Activated CD8-positive, alpha-beta memory T cell treated with anti-CD3 and anti-CD28 coated beads, Interleukin-2, amount 50 U/mL, for 1 hour (primary cell): ENCODE measurements around the gene ABI3.

Experiments used
- DNase-seq: peaks from one replicate; pipeline ENCODE4 v3.0.0-alpha.2; 2020; ENCODE audit errors: extremely low read depth

The ABI3 gene

DNA sequence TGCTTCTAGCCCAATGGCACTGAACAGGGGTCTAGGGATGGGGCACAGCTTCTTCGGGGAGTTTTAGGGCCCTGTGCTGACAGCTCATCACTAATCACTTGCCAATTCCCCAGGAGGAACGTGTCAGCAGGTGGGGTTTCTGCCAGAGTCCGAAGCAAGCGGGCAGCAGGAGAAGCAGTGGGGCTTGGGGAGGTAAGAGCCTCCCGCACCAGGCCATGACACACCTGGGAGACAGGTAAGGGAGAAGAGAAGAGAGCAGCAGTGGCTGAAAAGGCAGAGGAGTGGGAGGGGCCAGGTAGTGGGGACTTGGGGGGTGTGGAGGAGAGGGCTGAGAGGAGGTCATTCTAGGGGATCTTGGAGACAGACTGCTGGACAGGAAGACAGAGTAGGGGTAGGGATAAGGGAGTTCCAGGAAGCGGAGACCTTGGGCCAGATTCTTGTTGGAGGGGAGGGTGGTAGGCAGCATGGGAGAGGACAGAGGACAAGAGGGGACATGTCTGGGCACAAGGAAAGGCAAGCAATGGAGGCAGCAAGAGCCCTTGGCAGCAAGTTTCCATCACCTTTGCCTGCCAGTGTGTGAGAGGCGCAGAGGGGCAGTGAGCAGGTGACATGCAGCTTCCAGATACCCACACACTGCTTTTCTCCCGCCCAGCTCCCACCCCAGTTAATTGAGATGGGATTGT lies 15.2 kb downstream of the ABI3 start:
- DNase-seq: no peak

DNA sequence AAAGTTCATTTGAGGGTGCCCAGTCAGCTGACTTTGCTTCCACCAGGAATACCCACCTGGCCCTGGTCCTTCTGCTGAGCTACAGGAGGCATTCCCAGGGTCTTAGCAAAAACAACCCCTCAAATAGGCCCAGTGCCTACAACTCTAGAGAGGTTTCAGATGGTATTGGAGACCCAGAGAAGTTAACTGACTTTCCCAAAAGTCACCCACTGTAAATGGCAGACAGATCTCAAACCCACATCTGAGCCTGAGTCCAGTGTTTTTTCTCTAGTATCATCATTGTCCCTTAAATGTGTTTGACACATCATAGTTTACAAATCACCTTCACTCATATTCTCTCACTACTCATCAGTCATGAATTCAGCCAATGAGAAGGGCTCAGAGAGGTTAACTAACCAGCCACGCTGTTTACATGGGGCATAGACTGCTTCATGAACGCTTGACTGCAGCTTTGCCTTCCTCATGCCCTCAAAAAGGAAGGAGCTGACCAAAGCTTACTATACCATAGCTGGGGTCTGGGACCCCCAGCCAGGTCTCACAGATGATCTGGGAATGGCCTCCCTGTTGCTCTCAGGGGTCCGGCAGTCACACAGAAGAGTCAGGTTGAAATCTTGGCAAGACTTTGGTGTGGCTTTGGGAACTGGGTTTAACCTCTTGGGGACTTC lies 16.4 kb downstream of the ABI3 start:
- DNase-seq: no peak

DNA sequence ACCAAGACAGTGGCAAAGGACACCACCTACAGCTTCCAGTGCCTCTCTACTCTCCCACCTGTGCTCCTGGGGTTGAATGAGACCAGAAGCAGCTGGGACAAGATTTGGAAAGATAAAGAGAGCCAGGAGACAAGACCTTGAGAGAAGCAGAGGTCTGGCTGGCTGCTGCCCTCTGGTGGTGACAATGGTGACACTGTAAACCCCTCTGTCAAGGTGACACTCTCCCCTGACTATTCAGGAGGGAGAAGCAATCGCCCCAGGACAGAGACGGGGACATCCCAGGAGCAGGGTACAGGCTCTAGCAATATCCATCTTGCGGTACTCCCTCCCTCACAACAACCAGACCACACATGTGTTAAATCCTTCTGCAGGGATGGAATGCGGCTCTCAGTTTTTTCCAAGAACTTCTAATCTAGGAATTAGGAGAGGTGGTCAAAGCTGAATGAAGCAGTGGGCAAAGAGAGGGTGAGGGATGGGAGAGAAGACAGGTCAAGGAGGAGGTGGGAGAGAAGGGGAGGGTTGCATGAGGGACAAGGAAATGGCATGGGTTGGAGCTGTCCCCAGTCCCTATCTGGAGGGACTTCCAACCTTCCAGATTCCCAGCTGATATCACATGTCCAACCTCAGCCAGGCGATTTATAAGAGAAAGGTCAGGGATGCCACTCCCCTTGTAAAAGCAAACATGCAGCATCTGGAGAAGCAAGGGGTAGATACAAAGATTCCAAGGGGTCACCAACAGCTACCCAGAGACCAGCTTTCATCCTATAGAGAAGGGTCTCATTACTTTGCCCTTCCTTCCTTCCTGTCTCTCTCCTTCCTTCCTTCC lies 17.1 kb downstream of the ABI3 start:
- DNase-seq: no peak

DNA sequence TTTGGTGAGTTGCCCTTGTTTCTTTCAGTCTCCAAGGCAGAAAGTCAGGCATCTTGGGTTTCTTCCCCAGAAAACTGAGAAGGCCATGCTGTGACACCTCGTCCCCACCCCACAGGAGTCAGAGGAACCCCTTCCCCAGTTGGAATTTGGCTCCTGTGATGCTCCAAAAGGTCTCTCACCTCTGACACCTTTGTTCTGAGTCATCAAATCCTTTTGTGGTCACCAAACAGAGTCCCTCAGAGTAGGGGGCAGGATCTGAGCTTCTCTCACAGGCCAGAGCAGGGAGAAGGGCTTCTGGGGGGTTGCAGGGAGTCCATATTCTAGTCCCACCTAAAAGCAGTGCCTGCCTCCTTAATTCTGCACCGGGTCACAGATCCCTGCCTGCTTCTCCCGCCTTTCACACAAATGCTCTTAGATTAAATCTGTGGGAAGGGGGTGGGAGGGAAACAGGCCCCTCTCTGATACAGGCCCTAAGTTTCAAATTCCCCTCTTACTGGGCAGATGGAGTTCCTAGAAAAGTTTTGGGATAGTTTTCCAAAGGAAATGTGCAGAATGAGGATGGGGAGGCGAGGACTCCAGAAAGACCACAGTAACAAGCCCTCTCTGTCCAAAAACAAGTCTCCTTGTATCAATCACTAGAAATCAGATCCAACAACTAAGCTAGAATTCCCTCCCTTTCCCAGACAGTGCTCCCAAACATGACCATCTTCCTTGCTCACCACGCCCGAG lies 18.7 kb downstream of the ABI3 start:
- DNase-seq: no peak

GRCh38 chr17:49229805-49230600 lies 19.5 kb downstream of the ABI3 start:
- DNase-seq: no peak

GRCh38 chr17:49230636-49231562 lies 20.4 kb downstream of the ABI3 start, which contains the start of gene PHOSPHO1:
TSS of gene PHOSPHO1 (minus strand) at chr17:49230787. CDS start at chr17:49226691, 4,096 bp downstream.
- no peak for DNase-seq

DNA sequence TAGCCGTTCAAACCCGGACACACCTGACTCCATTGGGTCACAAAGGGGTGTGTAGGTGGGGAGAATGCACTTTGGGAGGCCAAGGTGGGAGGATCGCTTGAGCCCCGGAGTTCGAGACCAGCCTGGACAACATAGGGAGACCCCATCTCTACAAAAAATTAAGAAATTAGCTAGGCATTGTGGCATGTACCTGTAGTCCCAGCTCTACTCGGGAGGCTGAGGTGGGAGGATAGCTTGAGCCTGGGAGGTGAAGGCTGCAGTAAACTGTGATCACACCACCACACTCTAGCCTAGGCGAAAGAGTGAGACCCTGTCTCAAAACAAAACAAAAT lies 21.0 kb downstream of the ABI3 start:
- DNase-seq: no peak

- DNase-seq: no peak
Measured at GRCh38 chr17:49234509-49235080, 24.1 kb downstream of the ABI3 start.

- DNase-seq: no peak
Measured at GRCh38 chr17:49235896-49236295, 25.4 kb downstream of the ABI3 start.

GRCh38 chr17:49239963-49240362 lies 29.5 kb downstream of the ABI3 start:
- no peak for DNase-seq

DNA sequence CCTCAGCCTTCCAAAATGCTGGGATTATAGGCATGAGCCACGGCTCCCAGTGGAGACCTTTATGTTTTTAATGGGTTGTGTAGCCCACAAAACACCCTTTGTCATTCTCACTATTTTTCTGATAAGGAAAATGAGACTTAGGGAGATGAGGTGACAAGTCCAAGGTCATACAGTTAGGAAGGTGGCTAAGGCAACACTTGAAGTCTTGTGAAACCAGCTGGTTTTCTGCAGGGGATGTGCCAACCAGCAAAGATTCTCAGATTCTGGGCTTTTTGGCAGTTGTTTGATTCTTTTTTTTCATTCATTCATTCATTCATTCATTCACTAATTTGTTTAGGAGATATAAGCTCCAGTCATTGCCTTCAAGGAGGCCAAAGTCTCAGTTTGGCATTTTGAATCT lies 30.1 kb downstream of the ABI3 start:
- DNase-seq: no peak

- DNase-seq: no peak
Measured at GRCh38 chr17:49241040-49241439, 30.5 kb downstream of the ABI3 start.

GRCh38 chr17:49241692-49242397 lies 31.3 kb downstream of the ABI3 start:
- DNase-seq: no peak

DNA sequence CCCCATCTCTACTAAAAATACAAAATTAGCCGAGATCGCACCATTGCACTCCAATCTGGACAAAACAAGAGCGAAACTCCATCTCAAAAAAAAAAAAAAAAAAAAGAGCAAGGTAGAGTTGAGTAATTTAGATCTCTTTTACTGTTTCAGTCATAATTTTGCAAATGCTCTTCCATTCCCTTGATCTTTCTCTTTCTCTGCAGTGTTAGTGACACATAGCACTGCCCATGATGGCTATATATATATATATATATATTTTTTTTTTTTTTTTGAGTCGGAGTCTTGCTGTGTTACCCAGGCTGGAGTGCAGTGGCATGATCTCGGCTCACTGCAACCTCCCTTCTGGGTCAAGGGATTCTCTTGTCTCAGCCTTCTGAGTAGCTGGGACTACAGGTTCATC lies 32.3 kb downstream of the ABI3 start:
- DNase-seq: no peak

DNA sequence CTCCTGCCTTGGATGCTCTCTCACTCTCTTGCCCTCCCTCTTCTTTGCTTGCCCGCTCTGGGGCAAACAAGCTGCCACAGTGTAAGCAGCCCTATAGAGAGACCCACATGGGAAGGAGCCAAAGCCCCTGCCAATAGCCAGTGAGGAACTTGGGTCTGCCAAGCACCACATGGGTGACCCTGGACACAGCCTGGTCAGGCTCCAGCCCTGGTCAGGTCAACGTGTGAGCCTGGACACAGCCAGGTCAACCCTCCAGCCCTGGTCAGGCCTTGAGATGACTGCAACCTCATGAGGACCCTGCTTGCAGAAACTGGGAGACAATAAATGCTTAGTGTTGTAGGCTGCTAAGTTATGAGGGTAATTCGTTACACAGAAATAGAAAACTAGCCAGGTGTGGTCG lies 34.3 kb downstream of the ABI3 start:
- no peak for DNase-seq

DNA sequence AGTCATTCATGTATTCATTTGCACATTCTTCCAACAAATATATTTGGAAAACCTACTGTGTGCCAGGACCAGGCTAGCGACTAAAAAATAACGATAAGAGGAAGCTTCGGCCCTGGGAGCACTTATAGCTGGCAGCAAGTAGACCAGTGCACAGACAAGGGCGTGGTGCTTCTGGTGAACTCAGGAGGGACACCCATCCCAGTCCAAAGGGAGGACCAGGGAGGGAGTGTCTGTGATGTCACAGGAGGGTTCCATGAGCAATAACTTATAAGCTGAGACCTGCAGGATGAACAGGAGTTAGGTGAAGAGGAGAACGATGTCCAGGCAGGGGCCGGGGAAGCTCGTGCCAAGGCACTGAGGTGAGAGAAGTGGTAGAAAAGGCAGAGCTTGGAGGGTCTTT lies 37.4 kb downstream of the ABI3 start:
- DNase-seq: no peak

GRCh38 chr17:49249292-49249794 lies 38.8 kb downstream of the ABI3 start:
- DNase-seq: no peak

- no peak for DNase-seq
Measured at GRCh38 chr17:49249890-49250522, 39.5 kb downstream of the ABI3 start.
